ENCODE data around the gene CD247.

DNA sequence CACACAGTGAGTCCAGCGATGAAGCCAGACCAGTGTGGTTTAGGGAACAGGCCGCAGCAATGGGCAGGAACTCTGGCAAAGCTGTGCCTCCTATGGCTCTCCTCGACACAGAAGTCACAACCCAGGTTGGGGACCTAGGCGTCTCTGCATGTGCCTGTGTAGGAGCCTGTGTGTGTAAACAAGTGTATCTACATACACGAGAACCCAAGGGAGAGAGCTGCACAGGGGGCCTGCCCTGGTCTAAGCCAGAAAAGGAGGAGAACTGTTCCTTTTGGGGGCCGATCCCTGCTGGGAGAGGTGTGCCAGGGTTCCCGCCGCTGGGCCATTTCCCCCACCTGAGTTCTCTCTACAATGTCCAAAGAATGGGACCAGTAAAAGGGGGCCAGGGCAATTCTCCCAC lies 56.0 kb downstream of the CD247 start:
- no peak for TF ChIP-seq EZH2 (IDR thresholded peaks at IDR 0.05; ENCODE audit: insufficient read depth, poor library complexity, severe bottlenecking)
- TF ChIP-seq EZH2phosphoT487 (IDR thresholded peaks at IDR 0.05; ENCODE audit: insufficient read depth, low read depth): no peak

Data from GM23248 (cell line).